ENCODE results near the gene SMG7.

The SMG7 gene

GRCh38 chr1:183493540-183494245 is 21.4 kb downstream of the SMG7 start (continued):
- no peak for TF ChIP-seq ZBTB26 (tag by site-specific recombination; optimal IDR thresholded peaks at IDR 0.05)
- peak; percentile 53 for TF ChIP-seq ZNF341 (tag by site-specific recombination; IDR thresholded peaks at IDR 0.05; ENCODE audit: low read depth)
- TF ChIP-seq ZNF791 (tag by site-specific recombination; IDR thresholded peaks at IDR 0.05), result no peak
- no peak for TF ChIP-seq ZNF214 (tag by site-specific recombination; IDR thresholded peaks at IDR 0.05; ENCODE audit: borderline replicate concordance)
- TF ChIP-seq ZNF747 (tag by site-specific recombination; IDR thresholded peaks at IDR 0.05), result no peak
- peak; percentile 59; the same call in 1 of the 2 replicates for TF ChIP-seq WT1 (tag by site-specific recombination; IDR thresholded peaks at IDR 0.05)
- peak; percentile 84 for TF ChIP-seq ZNF121 (tag by site-specific recombination; IDR thresholded peaks at IDR 0.05)
- peak; percentile 92 for TF ChIP-seq ZBTB6 (tag by site-specific recombination; IDR thresholded peaks at IDR 0.05)
- TF ChIP-seq ZNF580 (tag by site-specific recombination; IDR thresholded peaks at IDR 0.05), result no peak
- no peak for TF ChIP-seq ZNF518A (tag by site-specific recombination; conservative IDR thresholded peaks at IDR 0.05; ENCODE audit: low read depth)
- peak; percentile 48; the same call in 1 of the 2 replicates for TF ChIP-seq PRDM6 (tag by site-specific recombination; IDR thresholded peaks at IDR 0.05)
- no peak for TF ChIP-seq ZNF140 (tag by site-specific recombination; IDR thresholded peaks at IDR 0.05)
- no peak for TF ChIP-seq ZBTB1 (tag by site-specific recombination; IDR thresholded peaks at IDR 0.05)
- no peak for TF ChIP-seq ZNF677 (tag by site-specific recombination; IDR thresholded peaks at IDR 0.05)
- TF ChIP-seq ZNF184 (tag by site-specific recombination; IDR thresholded peaks at IDR 0.05), result no peak
- no peak for TF ChIP-seq TSHZ1 (tag by site-specific recombination; IDR thresholded peaks at IDR 0.05; ENCODE audit: borderline replicate concordance)
- no peak for TF ChIP-seq ZNF623 (tag by site-specific recombination; IDR thresholded peaks at IDR 0.05)
- no peak for TF ChIP-seq ZNF280D (tag by site-specific recombination; IDR thresholded peaks at IDR 0.05)
- TF ChIP-seq ZNF555 (tag by site-specific recombination; conservative IDR thresholded peaks at IDR 0.05), result no peak

Measured in HEK293 (cell line).